ENCODE data around the gene PPP1R12B.

DNA sequence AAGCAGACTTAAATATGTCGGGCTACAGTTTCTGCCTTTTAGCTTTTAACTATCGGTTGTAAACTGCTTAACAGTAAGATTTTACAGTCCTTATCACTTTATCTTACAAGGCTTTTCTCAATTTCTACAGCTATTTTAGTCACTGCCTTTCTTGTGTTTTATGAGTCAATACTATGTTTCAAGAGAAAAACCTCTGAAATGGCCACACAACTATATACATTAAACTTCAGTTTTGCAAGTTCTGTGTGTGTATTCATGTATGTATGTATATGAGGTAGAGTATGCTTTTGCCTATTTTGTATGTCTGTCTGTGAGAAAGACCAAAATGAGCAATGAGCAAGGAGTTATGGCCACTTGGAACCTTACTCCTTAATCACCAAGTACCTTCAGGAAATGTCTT is 191.9 kb downstream of the PPP1R12B start:
- TF ChIP-seq, protein P1, sequence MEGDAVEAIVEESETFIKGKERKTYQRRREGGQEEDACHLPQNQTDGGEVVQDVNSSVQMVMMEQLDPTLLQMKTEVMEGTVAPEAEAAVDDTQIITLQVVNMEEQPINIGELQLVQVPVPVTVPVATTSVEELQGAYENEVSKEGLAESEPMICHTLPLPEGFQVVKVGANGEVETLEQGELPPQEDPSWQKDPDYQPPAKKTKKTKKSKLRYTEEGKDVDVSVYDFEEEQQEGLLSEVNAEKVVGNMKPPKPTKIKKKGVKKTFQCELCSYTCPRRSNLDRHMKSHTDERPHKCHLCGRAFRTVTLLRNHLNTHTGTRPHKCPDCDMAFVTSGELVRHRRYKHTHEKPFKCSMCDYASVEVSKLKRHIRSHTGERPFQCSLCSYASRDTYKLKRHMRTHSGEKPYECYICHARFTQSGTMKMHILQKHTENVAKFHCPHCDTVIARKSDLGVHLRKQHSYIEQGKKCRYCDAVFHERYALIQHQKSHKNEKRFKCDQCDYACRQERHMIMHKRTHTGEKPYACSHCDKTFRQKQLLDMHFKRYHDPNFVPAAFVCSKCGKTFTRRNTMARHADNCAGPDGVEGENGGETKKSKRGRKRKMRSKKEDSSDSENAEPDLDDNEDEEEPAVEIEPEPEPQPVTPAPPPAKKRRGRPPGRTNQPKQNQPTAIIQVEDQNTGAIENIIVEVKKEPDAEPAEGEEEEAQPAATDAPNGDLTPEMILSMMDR (IDR thresholded peaks at IDR 0.05), result no peak
- TF ChIP-seq POLR2A (IDR thresholded peaks at IDR 0.05), result no peak

All from uterus (tissue), 2 donors.